ENCODE data around the gene TRAF3IP1.
"Not testable (repeated sequence)": the region's sequence is repeated elsewhere in the genome, so short reads cannot be mapped to it uniquely, and the experiment has no call there.

The TRAF3IP1 gene

GRCh38 chr2:238313289-238313990, 6.9 kb upstream of the TRAF3IP1 start:
- DNase-seq = no peak

- DNase-seq = no peak
These were observed 6.3 kb upstream of the TRAF3IP1 start for GRCh38 chr2:238313991-238314350.

GRCh38 chr2:238314576-238314975, 5.7 kb upstream of the TRAF3IP1 start:
- no peak for DNase-seq

GRCh38 chr2:238315031-238315595, 5.2 kb upstream of the TRAF3IP1 start:
- DNase-seq = no peak

- peak; percentile 53 for DNase-seq
These were observed 447 bp downstream of the TRAF3IP1 start for GRCh38 chr2:238320648-238321281.

- DNase-seq = no peak
These were observed 1.1 kb downstream of the TRAF3IP1 start for GRCh38 chr2:238321467-238321866.

GRCh38 chr2:238322001-238322411, 1.7 kb downstream of the TRAF3IP1 start:
- DNase-seq = no peak

- DNase-seq = not testable (repeated sequence)
These were observed 3.9 kb downstream of the TRAF3IP1 start for GRCh38 chr2:238324248-238324647.

- DNase-seq = no peak
These were observed 5.4 kb downstream of the TRAF3IP1 start for GRCh38 chr2:238325694-238326093.

GRCh38 chr2:238326801-238327365, 6.6 kb downstream of the TRAF3IP1 start:
- no peak for DNase-seq

- no peak for DNase-seq
These were observed 7.4 kb downstream of the TRAF3IP1 start for GRCh38 chr2:238327751-238328150.

GRCh38 chr2:238330391-238330790, 10.1 kb downstream of the TRAF3IP1 start:
- no peak for DNase-seq

- DNase-seq = no peak
These were observed 11.6 kb downstream of the TRAF3IP1 start for GRCh38 chr2:238331916-238332315.

GRCh38 chr2:238334885-238335284, 14.6 kb downstream of the TRAF3IP1 start:
- no peak for DNase-seq

- DNase-seq = not testable (repeated sequence)
These were observed 15.3 kb downstream of the TRAF3IP1 start for GRCh38 chr2:238335591-238335990.

- DNase-seq = no peak
These were observed 15.8 kb downstream of the TRAF3IP1 start for GRCh38 chr2:238336151-238336550.

- no peak for DNase-seq
These were observed 16.6 kb downstream of the TRAF3IP1 start for GRCh38 chr2:238336793-238337444.

GRCh38 chr2:238337846-238338245, 17.5 kb downstream of the TRAF3IP1 start:
- no peak for DNase-seq

- DNase-seq = no peak
These were observed 18.5 kb downstream of the TRAF3IP1 start for GRCh38 chr2:238338710-238339394.

- DNase-seq = peak; percentile 47
These were observed 19.1 kb downstream of the TRAF3IP1 start for GRCh38 chr2:238339395-238339780.

- peak; percentile 63 for DNase-seq
These were observed 19.5 kb downstream of the TRAF3IP1 start for GRCh38 chr2:238339814-238340213.

GRCh38 chr2:238341536-238341935, 21.2 kb downstream of the TRAF3IP1 start:
- DNase-seq = no peak

- DNase-seq = no peak
These were observed 23.7 kb downstream of the TRAF3IP1 start for GRCh38 chr2:238344035-238344434.

Data from DMS53 (cell line).